ENCODE results near the gene SPINDOC.

Gene SPINDOC, protein sequence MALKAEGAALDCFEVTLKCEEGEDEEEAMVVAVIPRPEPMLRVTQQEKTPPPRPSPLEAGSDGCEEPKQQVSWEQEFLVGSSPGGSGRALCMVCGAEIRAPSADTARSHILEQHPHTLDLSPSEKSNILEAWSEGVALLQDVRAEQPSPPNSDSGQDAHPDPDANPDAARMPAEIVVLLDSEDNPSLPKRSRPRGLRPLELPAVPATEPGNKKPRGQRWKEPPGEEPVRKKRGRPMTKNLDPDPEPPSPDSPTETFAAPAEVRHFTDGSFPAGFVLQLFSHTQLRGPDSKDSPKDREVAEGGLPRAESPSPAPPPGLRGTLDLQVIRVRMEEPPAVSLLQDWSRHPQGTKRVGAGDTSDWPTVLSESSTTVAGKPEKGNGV

DNA sequence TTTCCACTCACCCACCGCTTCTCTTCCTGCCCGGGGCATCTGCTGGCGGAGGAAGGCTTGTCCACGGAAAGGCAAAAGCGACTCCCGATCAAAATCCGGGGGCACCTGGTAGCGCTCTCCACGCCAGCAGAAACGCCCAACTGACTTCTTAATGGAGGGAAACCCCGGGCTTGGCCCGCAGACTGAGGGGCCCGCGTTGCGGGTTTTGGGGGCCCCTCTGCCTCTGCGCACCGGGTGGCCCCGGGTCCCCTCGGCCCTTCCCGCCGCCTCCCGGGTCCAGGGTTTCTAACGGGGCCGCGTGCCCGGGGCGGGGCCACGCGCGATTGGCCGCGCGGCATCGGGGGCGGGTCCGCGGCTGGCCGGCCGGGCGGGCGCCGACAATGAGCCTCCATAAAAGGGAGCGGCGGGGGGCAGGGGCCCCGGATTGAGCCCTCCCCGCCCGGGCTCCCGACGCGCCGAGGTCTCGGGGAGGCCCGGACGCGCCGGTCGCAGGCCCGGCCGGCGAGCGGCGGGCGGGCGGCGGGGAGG is at the start of gene SPINDOC:
Gene SPINDOC (plus strand): TSS at position 422 of the 528 bp plus-strand sequence. CDS start 231 bp downstream, outside the sequence.
- POLR2A ChIA-PET: interaction anchor here (1.0 to 1.9 kb wide), 5 partner anchors 10 to 47 kb away, joined by 4 to 9 read pairs (median 6); partner anchors contain the start of gene ZFTA
- peak; percentile 90 for DNase-seq (ENCODE audit: extremely low spot score)
- CTCF ChIA-PET: no interaction called here
- no peak for TF ChIP-seq NFRKB (IDR thresholded peaks at IDR 0.05)
- peak; percentile 89 for TF ChIP-seq L3MBTL2 (conservative IDR thresholded peaks at IDR 0.05)
- TF ChIP-seq FOXM1 (IDR thresholded peaks at IDR 0.05; ENCODE audit: borderline replicate concordance): no peak; the same call in 1 of the 2 replicates
- TF ChIP-seq LEF1 (IDR thresholded peaks at IDR 0.05; ENCODE audit: borderline replicate concordance): no peak

DNA sequence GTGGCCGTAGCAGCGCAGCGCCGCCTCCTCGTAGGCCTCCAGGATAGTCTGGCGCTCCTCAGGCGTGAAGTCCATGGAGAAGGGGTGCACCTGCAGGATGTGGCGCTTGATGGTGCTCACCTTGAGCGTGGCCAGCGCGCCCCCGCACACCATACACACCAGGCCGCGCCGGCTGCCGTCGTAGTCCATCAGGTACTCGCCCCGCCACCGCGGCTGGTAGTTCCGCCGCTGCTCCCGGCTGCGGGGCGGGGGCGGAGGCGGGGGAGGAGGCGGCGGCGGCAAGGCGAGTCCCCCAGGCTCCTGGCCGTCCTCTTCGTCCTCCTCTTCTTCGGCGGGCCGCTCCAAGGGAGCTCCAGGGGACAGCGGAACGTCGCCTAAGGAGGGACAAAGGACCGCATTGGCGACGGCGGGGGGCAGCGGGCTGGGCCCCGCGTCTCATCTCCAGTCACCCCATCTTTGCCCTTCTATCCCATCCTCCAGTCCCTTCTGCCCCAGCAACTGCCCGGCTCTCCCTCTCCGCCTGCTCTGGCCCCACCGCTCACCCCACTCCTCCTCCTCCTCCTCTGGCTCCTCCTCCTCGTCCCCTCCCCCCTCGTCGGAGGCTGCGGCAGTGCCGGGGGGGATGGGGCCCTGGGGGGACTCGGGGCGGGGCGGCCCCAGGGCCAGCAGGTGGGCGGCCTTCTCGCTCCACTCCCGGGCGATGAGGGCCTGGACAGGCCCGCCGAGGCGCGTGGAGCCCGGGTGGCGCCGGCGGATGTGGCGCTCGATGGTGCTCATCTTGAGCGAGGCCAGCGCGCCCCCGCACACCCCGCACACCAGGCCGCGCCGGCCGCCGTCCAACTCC is 49.5 kb upstream of the SPINDOC start:
- CTCF ChIA-PET: no interaction called here
- DNase-seq (ENCODE audit: extremely low spot score): no peak

DNA sequence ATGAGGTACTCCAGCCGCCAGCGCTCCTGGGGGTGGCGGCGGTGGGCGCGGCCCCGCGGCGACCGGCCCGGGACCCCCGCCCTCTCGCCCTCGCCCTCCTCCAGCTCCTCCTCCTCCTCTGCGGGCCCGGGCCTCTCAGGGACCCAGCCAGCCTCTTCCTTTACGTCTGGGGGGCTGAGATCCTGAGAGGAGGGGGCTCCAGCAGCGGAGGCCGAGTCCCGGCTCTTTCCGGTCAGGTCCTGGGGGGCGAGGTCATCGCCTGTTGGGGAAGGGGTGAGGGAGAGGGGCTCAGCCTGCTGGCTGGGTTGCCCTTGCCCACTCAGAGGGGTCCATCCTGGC is 48.9 kb upstream of the SPINDOC start:
- ChIA-PET POLR2A (no interaction called here), CTCF (no interaction called here)
- no peak for TF ChIP-seq BHLHE40 (IDR thresholded peaks at IDR 0.05; ENCODE audit: borderline replicate concordance)
- no peak for TF ChIP-seq SP1 (IDR thresholded peaks at IDR 0.05)
- TF ChIP-seq, protein P1, sequence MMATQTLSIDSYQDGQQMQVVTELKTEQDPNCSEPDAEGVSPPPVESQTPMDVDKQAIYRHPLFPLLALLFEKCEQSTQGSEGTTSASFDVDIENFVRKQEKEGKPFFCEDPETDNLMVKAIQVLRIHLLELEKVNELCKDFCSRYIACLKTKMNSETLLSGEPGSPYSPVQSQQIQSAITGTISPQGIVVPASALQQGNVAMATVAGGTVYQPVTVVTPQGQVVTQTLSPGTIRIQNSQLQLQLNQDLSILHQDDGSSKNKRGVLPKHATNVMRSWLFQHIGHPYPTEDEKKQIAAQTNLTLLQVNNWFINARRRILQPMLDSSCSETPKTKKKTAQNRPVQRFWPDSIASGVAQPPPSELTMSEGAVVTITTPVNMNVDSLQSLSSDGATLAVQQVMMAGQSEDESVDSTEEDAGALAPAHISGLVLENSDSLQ (IDR thresholded peaks at IDR 0.05): no peak
- no peak for TF ChIP-seq CTBP1 (IDR thresholded peaks at IDR 0.05; ENCODE audit: borderline replicate concordance)
- no peak for TF ChIP-seq FOXM1 (IDR thresholded peaks at IDR 0.05; ENCODE audit: borderline replicate concordance)
- TF ChIP-seq LEF1 (IDR thresholded peaks at IDR 0.05; ENCODE audit: borderline replicate concordance): no peak
- TF ChIP-seq SUZ12 (IDR thresholded peaks at IDR 0.05): no peak
- TF ChIP-seq ZNF384 (IDR thresholded peaks at IDR 0.05): no peak
- TF ChIP-seq NFRKB (IDR thresholded peaks at IDR 0.05): no peak
- TF ChIP-seq FOXK2 (IDR thresholded peaks at IDR 0.05): no peak
- no peak for TF ChIP-seq ARNT (IDR thresholded peaks at IDR 0.05)
- TF ChIP-seq ELF4 (IDR thresholded peaks at IDR 0.05): no peak
- no peak for TF ChIP-seq HDGF (IDR thresholded peaks at IDR 0.05; ENCODE audit: borderline replicate concordance)
- no peak for TF ChIP-seq FOXA1 (IDR thresholded peaks at IDR 0.05)
- TF ChIP-seq TARDBP (IDR thresholded peaks at IDR 0.05): no peak
- no peak for TF ChIP-seq L3MBTL2 (conservative IDR thresholded peaks at IDR 0.05)
- no peak for DNase-seq (ENCODE audit: extremely low spot score)

More for the DNA sequence above, 49.5 kb upstream of the SPINDOC start:
- TF ChIP-seq FOXA1 (IDR thresholded peaks at IDR 0.05): no peak
- TF ChIP-seq L3MBTL2 (conservative IDR thresholded peaks at IDR 0.05): no peak
- TF ChIP-seq FOXK2 (IDR thresholded peaks at IDR 0.05): no peak
- TF ChIP-seq ARNT (IDR thresholded peaks at IDR 0.05): no peak
- TF ChIP-seq, protein P1 (IDR thresholded peaks at IDR 0.05): no peak
- TF ChIP-seq ELF4 (IDR thresholded peaks at IDR 0.05): no peak
- no peak for TF ChIP-seq SP1 (IDR thresholded peaks at IDR 0.05)
- no peak for TF ChIP-seq HDGF (IDR thresholded peaks at IDR 0.05; ENCODE audit: borderline replicate concordance)
- TF ChIP-seq ZNF384 (IDR thresholded peaks at IDR 0.05): no peak
- no peak for TF ChIP-seq FOXM1 (IDR thresholded peaks at IDR 0.05; ENCODE audit: borderline replicate concordance)
- no peak for TF ChIP-seq LEF1 (IDR thresholded peaks at IDR 0.05; ENCODE audit: borderline replicate concordance)
- POLR2A ChIA-PET: no interaction called here

DNA sequence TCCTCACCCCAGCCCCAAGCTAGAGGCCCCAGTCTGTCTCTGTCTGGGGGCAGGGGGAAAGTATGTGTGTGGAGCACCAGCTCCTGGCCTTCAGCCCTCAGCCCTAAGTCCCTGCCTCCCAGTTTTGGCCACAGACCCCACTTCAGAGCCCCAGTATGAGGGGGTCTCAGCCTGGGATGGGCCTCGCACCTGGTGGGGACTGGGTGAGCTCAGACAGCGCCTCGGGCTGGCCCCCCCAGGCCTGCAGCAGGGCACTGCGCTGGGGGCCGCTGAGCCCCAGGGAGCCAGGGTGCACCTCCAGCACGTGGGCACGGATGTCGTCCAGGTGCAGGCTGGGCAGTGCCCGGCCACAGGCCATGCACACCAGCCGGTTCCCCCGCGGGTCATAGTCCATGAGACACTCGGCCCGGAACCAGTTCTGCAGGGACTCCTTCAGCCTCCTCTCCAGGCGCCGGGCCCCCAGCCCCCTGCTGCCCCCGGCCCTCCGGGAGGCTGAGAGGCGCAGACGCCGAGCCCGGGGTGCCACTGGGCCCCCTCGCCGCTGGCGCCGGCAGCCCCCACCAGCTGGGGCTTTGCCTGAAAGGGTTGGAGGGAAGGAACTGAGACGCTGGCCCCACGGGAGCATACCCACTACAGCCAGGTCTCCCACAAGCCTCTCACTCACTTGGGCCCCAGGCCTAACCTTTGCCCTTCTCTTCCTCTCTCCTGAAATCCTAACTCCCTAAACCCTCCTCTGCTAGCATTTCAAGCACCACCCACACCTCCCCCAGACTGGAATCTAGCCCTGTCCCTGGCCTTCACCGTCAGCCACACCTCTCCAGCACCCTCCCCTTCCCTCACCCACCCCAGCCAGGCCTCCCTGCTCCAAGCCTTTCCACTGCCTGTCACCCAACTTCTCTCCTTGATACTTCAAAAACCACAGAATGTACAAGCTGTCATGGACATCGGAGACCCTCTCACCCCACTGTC is 48.3 kb upstream of the SPINDOC start:
- ChIA-PET POLR2A (interaction anchor here (1.6 to 1.7 kb wide), 2 partner anchors 38 to 49 kb away, joined by 4 to 5 read pairs; no protein-coding TSS in a partner anchor), CTCF (no interaction called here)
- no peak for TF ChIP-seq ELF4 (IDR thresholded peaks at IDR 0.05)
- no peak for TF ChIP-seq NFRKB (IDR thresholded peaks at IDR 0.05)
- no peak for TF ChIP-seq FOXK2 (IDR thresholded peaks at IDR 0.05)
- no peak for TF ChIP-seq ZNF384 (IDR thresholded peaks at IDR 0.05)
- TF ChIP-seq TARDBP (IDR thresholded peaks at IDR 0.05): no peak
- no peak for TF ChIP-seq LEF1 (IDR thresholded peaks at IDR 0.05; ENCODE audit: borderline replicate concordance)
- TF ChIP-seq, protein P1 (IDR thresholded peaks at IDR 0.05): no peak
- no peak for TF ChIP-seq SUZ12 (IDR thresholded peaks at IDR 0.05)
- TF ChIP-seq HDGF (IDR thresholded peaks at IDR 0.05; ENCODE audit: borderline replicate concordance): no peak
- TF ChIP-seq CTBP1 (IDR thresholded peaks at IDR 0.05; ENCODE audit: borderline replicate concordance): no peak
- no peak for TF ChIP-seq FOXA1 (IDR thresholded peaks at IDR 0.05)
- no peak for TF ChIP-seq L3MBTL2 (conservative IDR thresholded peaks at IDR 0.05)
- TF ChIP-seq BHLHE40 (IDR thresholded peaks at IDR 0.05; ENCODE audit: borderline replicate concordance): no peak
- TF ChIP-seq ARNT (IDR thresholded peaks at IDR 0.05): no peak
- TF ChIP-seq FOXM1 (IDR thresholded peaks at IDR 0.05; ENCODE audit: borderline replicate concordance): no peak
- no peak for DNase-seq (ENCODE audit: extremely low spot score)

Data from HEK293T (cell line).